ENCODE results near the gene RBMS3.

RBMS3 gene

GRCh38 chr3:29426302-29427226 is 145.7 kb downstream of the RBMS3 start:
- DNase-seq (ENCODE audit: low read depth in 2 of 3, low spot score in 2 of 3), result no peak

- DNase-seq (ENCODE audit: low read depth in 2 of 3, low spot score in 2 of 3), result no peak
These were observed 146.6 kb downstream of the RBMS3 start for GRCh38 chr3:29427266-29428103.

- DNase-seq (ENCODE audit: low read depth in 2 of 3, low spot score in 2 of 3), result no peak
These were observed 148.3 kb downstream of the RBMS3 start for GRCh38 chr3:29429055-29429679.

DNA sequence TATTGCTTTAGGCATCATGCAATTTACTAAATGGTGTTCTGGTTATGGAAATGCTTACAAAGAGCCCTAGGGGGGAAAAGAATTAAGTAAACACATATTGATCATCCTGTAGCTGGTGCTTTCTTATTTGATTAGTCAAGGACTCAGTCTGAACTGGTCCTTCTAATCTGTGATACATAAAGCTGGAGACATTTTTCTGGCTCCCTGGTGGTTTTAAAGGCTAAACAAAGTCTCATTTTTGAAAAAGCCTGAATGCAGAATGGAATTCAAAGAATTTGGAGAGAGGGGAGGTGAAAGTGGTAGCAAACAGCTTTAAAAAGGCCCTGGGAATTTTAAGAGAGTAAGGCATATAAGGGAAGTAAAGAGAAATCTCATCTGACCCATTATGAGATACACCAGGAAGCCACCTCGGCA is 149.7 kb downstream of the RBMS3 start:
- no peak for DNase-seq (ENCODE audit: low read depth in 2 of 3, low spot score in 2 of 3)

DNA sequence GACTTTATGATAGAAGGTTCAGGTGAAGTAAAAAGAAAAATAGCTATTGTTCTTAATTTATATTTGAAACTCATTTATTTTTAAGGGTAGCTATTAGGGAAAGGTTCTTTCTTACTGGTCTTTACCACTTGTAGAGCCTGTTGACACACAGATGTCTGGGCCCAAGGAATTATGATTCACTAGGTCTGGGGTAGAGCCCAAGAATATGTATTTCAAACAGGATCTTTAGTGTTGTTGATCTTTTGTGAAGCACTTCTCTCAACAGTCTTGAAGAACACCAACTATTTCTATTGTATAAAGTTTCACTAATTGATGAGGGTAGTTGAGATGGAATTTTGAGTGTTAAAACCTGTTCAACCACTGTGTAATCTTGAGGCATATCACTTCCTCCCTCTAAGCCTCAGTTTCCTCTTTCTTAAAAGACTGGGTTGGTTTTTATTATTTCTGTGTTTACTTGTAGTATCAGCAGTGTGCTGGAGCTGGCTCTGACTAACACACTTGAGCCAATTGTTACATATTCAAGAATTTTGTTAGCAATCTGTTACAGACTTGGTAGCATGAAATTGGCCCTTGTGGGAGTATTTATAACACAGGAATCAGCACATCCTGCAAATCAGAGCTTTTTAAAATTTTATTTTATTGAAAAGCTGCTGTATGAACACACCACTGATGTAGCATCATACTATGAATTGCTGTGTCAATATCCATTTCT is 155.9 kb downstream of the RBMS3 start:
- no peak for DNase-seq (ENCODE audit: low read depth in 2 of 3, low spot score in 2 of 3)

- DNase-seq (ENCODE audit: low read depth in 2 of 3, low spot score in 2 of 3), result no peak
These were observed 157.7 kb downstream of the RBMS3 start for GRCh38 chr3:29438580-29438979.

DNA sequence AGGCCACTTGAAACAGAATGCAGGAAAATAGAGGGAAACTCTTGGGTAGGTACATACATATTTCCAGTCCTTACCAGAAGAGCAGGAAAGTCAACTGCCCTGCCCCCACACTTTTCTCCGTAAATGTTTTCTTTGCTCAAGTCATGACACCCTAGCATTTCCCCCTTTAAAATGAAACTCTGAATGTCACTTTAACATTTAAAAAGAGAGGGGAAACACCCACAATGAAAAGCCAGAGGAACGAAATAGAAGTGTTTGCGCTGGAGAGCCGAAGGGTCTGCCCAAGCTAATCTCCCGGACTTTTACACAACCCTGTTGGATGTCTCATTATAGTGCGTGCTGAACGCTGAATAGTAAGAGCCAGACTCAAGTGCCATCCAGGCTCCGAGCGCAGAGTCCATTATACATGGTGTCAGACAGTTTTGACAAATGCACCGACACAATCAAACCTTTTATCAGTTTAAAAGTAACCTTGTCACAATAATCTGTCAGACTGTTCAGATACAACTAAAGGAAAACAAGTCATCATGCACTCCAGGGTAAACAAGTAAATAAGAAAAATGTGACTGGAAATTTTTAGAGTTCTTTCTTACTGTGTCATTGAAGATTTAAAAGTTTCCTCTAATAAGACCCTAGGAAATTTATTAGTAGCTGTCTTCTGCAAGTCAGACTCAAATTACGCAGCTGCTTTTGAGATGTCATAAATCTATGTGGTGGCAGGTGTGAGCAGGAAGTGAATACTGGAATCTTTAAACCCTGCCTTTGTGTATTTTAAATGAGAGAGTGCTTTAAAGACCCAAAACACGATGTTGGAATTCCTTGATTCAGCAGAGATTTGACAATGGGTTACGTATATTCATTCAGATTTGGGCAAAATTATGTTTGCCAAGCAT is 159.8 kb downstream of the RBMS3 start:
- DNase-seq (ENCODE audit: low read depth in 2 of 3, low spot score in 2 of 3), result no peak

- DNase-seq (ENCODE audit: low read depth in 2 of 3, low spot score in 2 of 3), result no peak
These were observed 160.6 kb downstream of the RBMS3 start for GRCh38 chr3:29441422-29441821.

- no peak for DNase-seq (ENCODE audit: low read depth in 2 of 3, low spot score in 2 of 3)
These were observed 167.2 kb downstream of the RBMS3 start for GRCh38 chr3:29447946-29448627.

DNA sequence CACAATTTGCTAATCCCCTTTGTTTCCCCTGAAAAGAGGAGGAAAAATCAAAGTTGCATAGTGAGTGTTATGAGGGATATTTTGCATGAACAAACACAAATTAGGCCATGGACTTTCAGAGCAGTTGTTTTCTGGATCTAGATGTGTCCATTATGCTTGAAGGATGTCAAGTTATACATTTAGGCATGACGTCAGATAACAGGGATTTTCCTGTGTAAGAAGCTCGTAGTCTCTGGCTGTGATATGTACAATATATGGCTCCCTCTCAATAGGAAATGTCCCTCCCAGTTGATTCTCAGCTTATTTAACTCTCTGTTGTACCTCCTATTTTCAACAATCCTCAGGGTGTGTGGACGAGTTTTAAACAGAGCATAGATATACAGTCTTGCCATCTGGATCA is 171.0 kb downstream of the RBMS3 start:
- DNase-seq (ENCODE audit: low read depth in 2 of 3, low spot score in 2 of 3), result no peak

DNA sequence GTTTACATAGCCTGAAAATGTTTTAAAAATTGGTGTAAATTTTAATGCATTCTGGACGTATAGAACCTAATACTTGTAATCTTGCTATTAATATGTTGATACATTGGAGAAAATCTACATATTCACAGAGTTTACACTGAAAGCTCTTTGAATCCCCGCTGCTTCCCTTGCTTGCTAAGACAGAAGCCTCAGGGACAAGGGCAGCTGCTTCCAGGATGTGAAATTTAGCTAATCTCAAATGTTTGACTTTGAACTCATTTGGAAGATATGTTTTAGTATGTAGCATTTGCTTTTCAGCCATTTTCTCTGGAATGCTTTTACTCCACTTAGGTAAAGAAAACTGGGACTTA is 172.0 kb downstream of the RBMS3 start:
- no peak for DNase-seq (ENCODE audit: low read depth in 2 of 3, low spot score in 2 of 3)

DNA sequence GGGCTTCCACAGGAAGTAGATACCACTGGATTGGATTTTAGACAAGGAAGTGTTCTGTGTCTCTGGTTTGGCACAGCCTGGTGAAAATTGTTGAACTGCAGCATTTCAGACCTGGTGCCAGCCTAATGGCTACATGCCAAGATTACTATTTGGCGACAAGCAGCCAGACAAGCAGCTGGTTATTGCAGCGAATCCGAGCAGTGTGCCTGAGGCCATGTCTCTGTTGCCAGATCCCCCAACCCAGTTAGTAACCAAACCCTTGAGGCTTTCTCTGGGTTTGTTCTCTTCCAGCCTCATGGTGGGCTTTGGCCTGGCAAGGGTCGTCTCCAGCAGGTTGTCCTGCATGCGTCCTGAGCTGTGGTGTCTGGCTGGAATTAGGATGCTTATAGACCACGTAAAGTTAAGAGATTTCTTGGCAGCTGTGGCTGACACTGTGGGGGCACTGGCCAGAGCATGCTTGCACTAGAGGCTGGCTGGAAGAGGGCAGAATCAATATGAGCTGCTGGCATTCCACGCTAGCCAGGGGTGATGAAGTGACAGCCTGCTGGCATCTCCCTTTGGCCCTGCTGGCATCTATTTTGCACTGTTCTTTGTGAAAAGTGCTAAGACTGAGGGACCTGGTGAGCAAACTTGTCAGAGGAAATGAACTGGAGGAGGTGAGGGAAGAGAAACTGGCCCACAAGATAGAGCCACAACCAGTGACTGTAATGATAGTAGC is 172.6 kb downstream of the RBMS3 start:
- DNase-seq (ENCODE audit: low read depth in 2 of 3, low spot score in 2 of 3), result no peak

DNA sequence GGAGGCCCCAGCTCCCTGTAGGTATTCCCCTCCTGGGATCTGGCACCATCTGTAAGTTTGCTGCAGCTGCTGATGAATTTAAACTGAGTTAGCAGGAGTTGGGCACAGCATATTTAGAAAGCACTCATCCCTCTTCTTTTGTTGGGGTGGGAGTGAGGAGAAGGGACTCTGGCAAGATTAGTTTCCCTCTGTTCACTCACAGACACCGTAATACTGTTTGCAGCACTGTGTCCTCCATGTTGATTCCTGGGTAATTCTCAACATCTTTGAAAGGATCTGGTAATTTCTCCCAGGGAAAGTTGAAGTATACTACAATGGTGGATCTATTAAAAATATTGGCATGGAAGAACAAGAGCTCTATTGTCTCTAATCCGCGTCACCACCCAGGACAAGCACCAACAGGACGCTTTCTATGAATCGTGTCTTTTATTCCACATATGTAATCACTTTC is 173.3 kb downstream of the RBMS3 start:
- DNase-seq (ENCODE audit: low read depth in 2 of 3, low spot score in 2 of 3), result no peak

DNA sequence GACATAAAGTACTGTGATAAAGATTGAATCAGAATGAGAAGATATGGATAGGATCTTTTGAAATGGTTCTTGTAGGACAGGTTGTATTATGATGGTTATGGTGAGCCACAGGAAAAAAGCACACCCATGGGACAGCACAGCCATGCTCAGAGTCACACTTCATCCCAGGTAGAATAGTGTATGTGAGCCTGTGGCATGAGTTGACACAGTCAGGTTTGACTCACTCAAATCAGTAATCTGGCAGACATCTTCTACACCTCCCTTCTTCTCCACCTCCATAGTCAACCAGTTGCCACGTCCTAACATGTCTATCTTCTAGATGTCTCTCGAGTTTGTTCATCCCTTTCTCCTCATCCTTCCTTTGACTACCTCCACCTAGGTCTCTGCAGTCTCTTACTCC is 176.0 kb downstream of the RBMS3 start:
- DNase-seq (ENCODE audit: low read depth in 2 of 3, low spot score in 2 of 3), result no peak

DNA sequence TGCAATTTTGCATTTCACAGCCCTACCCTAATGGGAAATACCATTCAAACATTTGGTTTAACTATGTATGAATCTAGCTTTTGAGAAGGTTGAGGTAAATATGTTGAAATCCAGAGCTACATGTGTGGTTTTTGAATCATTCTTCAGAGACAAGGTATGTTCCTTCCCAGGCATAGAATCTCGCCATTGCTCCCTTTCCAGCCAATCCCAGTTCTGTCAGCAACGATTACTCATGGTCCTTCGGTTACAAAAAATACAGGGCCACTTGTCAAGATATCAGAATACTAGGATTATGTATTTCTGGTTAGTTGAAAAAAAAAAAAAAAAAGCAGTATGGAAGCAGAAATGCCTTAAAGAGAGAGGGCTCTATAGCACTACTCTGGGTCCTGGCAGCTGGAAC is 182.4 kb downstream of the RBMS3 start:
- no peak for DNase-seq (ENCODE audit: low read depth in 2 of 3, low spot score in 2 of 3)

GRCh38 chr3:29465836-29466235 is 185.0 kb downstream of the RBMS3 start:
- no peak for DNase-seq (ENCODE audit: low read depth in 2 of 3, low spot score in 2 of 3)

- no peak for DNase-seq (ENCODE audit: low read depth in 2 of 3, low spot score in 2 of 3)
These were observed 185.6 kb downstream of the RBMS3 start for GRCh38 chr3:29466442-29466841.

- no peak for DNase-seq (ENCODE audit: low read depth in 2 of 3, low spot score in 2 of 3)
These were observed 187.3 kb downstream of the RBMS3 start for GRCh38 chr3:29468187-29468586.
